ENCODE measurements around the gene LAMTOR1.

DNA sequence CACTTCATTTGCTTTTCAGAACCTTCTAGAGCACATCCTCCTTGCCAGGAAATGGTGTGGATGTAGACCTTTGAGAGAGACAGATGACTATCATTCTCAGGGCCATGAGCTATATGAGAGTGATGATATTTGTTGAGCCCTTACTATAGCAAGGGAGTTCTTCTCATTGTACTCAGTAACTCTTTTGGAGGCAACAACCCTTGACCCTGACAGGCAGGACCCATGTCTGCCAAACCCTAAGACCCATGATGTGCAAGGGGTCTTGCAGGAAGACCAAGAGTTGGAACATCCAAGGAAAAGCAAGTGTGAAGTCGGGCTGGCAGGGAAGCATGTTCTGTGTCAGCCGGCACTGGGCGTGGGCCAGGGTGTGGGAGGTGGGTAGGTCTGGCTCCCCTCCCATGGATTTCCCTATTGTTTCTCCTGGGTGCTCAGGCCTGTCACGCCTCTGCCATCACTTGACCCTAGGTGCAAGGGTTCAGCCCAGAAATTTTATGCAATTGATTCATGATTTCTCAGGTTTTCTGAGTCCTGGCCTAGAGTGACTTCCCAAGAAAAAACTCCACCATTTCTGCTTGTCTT lies 33.7 kb upstream of the LAMTOR1 start:
- TF ChIP-seq EZH2 (IDR thresholded peaks at IDR 0.05; ENCODE audit: low read depth), result no peak
- TF ChIP-seq, protein P1, sequence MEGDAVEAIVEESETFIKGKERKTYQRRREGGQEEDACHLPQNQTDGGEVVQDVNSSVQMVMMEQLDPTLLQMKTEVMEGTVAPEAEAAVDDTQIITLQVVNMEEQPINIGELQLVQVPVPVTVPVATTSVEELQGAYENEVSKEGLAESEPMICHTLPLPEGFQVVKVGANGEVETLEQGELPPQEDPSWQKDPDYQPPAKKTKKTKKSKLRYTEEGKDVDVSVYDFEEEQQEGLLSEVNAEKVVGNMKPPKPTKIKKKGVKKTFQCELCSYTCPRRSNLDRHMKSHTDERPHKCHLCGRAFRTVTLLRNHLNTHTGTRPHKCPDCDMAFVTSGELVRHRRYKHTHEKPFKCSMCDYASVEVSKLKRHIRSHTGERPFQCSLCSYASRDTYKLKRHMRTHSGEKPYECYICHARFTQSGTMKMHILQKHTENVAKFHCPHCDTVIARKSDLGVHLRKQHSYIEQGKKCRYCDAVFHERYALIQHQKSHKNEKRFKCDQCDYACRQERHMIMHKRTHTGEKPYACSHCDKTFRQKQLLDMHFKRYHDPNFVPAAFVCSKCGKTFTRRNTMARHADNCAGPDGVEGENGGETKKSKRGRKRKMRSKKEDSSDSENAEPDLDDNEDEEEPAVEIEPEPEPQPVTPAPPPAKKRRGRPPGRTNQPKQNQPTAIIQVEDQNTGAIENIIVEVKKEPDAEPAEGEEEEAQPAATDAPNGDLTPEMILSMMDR (conservative IDR thresholded peaks at IDR 0.05), result no peak
